Retinal pigment epithelial cell (primary cell): Measurements from ENCODE around the gene BARD1.
"Not testable (repeated sequence)": the region's sequence is repeated elsewhere in the genome, so short reads cannot be mapped to it uniquely, and the experiment has no call there.

ENCODE experiments used
- DNase-seq: peaks from one replicate; pipeline ENCODE4 v3.0.0-alpha.2; 2010; ENCODE audit warnings: low read depth
- H3K4me3 ChIP-seq: 2 replicates; pipeline ENCODE4 v1.5.1; 2011; ENCODE audit warnings: mild to moderate bottlenecking, low read length, control low read depth, moderate library complexity
- TF ChIP-seq, protein P1 (sequence below): conservative IDR thresholded peaks from 2 replicates; pipeline ENCODE4 v1.5.1; 2011; ENCODE audit warnings: low read depth, low read length, control low read depth, inconsistent platforms

Gene BARD1

DNA sequence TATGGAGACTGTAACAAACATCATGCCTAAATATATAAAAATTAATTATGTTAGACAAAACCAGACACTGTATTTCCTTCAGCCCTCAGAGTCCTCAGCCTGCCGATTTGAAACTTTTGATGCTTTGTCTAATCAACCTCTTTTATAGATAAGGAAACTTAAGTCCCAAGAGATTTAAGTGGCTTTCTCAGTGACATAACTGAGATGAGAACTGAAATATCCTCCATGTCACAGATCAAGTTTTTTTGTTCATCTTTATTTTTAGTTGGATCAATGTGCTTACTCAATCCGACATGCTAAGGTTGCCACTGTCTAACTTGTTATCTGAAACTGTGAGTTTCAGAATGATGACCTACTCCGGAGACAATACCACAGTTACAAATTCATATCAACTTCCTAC, 72.3 kb downstream of the BARD1 start:
- no peak for DNase-seq
- TF ChIP-seq, protein P1, sequence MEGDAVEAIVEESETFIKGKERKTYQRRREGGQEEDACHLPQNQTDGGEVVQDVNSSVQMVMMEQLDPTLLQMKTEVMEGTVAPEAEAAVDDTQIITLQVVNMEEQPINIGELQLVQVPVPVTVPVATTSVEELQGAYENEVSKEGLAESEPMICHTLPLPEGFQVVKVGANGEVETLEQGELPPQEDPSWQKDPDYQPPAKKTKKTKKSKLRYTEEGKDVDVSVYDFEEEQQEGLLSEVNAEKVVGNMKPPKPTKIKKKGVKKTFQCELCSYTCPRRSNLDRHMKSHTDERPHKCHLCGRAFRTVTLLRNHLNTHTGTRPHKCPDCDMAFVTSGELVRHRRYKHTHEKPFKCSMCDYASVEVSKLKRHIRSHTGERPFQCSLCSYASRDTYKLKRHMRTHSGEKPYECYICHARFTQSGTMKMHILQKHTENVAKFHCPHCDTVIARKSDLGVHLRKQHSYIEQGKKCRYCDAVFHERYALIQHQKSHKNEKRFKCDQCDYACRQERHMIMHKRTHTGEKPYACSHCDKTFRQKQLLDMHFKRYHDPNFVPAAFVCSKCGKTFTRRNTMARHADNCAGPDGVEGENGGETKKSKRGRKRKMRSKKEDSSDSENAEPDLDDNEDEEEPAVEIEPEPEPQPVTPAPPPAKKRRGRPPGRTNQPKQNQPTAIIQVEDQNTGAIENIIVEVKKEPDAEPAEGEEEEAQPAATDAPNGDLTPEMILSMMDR = no peak
- no peak overlapping the region for H3K4me3 ChIP-seq

DNA sequence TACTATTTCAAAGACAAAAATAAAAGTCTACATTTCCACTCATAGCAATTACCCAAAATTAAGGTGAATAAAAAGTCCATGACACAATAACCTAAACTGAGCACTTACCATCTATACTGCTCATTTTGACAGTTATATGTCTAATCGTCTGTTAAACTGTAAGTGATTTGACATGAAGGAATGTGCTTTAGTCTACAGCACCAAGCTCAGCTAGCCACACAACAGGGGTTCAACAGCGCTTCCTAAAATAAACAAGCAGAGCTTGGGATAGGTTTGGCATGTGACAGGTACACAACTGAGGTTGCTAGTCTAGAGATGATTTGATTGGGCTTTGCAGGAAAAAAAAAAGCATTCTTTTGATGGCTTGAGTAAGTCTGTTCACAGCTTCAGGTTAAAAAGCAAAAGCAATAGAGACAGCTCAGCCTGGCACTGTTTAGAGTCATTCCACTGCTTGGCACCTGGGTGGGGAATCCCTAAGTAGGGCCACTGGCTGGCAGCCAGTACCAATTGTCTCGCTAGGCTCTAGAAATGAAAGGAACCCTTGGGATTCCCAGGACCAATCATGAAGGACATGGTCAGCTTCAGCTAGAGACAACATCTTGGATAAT, 78.6 kb downstream of the BARD1 start:
- TF ChIP-seq, protein P1 = no peak
- H3K4me3 ChIP-seq = no peak overlapping the region
- peak; percentile 74 for DNase-seq

DNA sequence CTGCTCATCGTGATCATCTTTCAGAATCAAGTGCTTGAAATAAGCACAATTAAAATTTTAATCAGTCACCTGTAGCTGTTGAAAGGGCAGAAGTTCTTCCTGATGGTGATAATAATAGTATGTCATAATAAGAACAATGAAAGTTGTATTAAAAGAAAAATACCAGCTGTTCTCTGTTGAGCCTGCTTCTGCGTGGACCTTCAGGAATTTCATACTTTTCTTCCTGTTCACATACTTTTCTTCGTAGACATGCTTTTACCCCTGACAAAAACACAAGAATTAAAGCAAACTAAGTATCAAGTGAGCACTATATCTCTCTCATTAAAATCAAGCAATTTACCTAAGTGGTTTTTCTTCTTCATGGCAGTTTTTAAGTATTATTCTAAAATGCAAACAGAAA, 79.2 kb downstream of the BARD1 start:
- DNase-seq = no peak
- TF ChIP-seq, protein P1 = no peak
- no peak overlapping the region for H3K4me3 ChIP-seq

DNA sequence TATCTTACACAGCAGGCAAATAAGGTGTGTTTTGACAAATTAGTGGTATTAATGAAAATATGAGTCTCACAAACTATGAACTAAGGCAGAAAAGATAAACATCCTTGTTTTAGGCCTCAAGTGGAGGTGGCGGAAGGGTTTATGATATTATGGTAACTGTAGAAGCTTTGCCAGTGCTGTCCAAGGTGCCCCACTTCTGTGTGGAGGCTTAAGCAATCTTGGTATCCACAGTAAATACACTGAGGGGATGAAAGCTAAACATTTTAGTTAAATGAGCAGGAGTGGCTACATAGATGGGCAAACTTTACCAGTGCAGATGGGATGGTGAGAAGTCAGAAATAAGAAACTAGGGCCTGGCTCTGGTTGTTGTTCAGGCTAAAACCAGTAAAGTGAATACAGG, 84.7 kb downstream of the BARD1 start:
- H3K4me3 ChIP-seq = no peak overlapping the region
- no peak for DNase-seq
- TF ChIP-seq, protein P1 = no peak

DNA sequence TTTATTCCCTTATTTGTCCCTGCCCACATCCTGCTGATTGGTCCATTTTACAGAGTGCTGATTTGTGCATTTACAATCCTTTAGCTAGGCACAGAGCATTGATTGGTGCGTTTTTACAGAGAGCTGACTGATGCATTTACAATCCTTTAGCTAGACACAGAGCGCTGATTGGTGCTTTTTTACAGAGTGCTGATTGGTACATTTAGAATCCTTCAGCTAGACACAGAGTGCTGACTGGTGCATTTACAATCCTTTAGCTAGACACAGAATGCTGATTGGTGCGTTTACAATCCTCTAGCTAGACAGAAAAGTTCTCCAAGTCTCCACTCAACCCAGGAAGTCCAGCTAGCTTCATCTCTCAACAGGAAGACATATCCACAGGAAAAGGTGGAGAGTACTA, 91.6 kb downstream of the BARD1 start:
- DNase-seq, H3K4me3 ChIP-seq: not testable (repeated sequence)

DNA sequence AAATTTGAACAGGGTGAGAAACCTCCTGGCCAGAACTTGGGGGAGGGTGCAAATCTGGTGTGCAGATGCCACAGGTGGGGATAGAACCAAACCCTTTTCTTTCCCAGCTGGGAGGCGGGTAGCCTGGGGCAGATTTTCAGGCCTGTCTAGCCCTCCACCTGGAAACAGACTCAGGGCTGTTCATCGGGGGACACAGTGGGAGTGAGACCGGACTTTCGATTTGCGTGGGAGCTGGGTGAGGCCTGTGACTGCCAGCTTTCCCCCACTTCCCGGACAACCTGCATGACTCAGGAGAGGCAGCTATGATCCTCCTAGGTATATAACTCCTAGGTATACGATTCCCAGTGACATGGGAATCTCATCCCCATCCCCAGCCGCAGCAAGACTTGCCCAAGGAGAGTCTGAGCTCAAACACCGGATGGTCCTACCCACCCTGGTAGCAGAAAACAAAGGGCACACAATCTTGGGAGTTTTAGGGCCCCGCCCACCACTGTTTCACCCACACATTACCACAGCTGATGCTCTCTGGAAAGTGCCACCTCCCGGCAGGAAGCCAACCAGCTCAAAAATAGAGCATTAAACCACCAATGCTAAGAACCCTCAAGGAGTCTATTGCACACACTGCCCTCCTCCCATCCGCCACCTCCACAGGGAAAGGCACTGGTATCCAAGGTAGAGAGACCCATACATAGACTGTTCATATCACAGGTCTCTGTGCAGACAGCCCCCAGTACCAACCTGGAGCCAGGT, 92.5 kb downstream of the BARD1 start:
- H3K4me3 ChIP-seq = no peak overlapping the region
- TF ChIP-seq, protein P1 = no peak
- DNase-seq = no peak

DNA sequence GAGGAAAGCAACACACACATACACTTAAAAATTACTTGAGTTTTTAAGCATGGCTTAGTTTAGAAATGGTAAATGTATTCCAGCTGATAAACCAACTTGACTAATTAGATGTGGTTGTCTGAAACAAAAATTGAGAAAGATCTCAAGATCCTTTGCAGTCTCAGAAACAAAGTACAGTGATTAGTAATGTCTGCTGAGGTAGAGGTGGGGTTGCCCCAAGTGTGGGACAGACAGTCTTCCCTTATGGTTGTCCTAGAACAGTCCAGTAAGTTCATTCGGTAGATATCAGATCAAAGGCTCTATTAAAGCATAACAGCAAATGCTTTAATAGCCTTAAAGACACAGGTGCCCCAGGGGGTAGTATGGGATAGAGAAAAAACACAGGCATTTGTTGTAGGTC, 94.5 kb downstream of the BARD1 start:
- TF ChIP-seq, protein P1 = no peak

More for the DNA sequence above, 94.5 kb downstream of the BARD1 start:
- no peak for DNase-seq
- H3K4me3 ChIP-seq = no peak overlapping the region
